GM10266 (cell line): ENCODE measurements around the gene KRT7.

ENCODE experiments used
- DNase-seq: peaks from one replicate; pipeline ENCODE4 v3.0.0; 2012; ENCODE audit errors: extremely low spot score
- CTCF ChIP-seq: IDR thresholded peaks from 2 replicates; pipeline ENCODE4 v1.5.1; 2012; ENCODE audit warnings: mild to moderate bottlenecking, low read depth; ENCODE audit not compliant: control insufficient read depth, insufficient read depth; ENCODE audit errors: missing control alignments

Gene KRT7

DNA sequence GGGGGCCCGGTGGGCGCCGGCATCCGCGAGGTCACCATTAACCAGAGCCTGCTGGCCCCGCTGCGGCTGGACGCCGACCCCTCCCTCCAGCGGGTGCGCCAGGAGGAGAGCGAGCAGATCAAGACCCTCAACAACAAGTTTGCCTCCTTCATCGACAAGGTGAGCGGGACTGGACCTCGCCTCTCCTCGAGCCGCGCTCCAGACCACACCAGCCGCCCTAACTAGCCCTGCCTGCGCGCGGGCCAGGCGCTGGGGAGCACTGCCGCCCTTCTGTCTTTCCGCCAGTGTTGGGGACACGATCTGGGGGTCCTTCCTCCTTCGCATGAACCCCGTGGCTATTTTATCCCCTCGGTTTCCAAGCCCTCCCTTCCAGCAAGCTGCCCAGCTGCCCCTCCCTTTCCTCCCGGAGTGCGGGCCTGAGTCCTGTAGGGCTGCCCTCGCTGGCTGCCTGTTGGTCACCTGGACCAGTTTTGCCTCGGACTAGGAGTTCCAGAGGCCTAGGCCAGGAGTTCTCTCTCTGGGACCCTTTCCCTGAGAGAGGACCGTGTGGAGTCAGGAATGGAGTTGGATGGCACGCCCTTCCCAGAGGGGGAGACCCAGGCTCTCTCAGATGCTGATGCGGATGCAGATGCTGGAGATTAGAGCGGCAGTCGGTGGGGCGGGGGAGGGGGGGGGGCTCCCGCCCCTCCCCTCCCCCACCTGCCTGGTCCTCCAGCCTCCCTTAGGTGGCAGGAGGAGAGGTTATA is 592 bp downstream of the KRT7 start:
- no peak for TF ChIP-seq CTCF
- DNase-seq = no peak

DNA sequence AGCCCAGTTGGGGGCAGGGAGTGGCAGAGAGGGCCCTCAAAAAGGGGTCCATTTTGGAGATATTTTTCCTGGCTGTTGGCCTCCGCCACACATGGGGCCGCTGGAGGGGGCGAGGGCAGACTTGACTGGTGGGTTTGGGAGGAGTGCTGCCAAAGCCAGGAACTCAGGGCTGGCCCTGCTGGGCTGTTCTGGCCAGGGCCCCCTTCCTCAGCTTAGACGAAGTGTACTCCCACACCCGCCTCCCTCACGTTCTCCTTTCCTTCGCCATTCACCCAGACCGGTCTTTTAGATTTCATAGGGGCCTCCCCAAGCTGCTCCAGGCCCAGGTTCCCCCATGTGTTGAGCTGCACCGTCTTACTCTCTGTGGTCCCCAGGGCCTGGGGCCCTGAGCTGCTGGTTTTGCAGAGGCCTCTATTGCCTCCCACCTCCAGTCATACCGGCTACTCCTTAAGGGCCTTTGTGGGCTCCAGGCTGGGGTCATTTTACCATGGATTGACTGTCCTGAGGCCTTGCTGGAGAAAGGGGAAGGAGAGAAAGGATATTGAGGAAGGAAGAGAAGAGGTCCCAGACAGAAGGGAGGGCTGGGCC is 1.3 kb downstream of the KRT7 start:
- no peak for TF ChIP-seq CTCF
- peak; percentile 16 for DNase-seq

GRCh38 chr12:52235001-52235764 is 2.1 kb downstream of the KRT7 start:
- TF ChIP-seq CTCF = no peak
- peak; percentile 15 for DNase-seq

DNA sequence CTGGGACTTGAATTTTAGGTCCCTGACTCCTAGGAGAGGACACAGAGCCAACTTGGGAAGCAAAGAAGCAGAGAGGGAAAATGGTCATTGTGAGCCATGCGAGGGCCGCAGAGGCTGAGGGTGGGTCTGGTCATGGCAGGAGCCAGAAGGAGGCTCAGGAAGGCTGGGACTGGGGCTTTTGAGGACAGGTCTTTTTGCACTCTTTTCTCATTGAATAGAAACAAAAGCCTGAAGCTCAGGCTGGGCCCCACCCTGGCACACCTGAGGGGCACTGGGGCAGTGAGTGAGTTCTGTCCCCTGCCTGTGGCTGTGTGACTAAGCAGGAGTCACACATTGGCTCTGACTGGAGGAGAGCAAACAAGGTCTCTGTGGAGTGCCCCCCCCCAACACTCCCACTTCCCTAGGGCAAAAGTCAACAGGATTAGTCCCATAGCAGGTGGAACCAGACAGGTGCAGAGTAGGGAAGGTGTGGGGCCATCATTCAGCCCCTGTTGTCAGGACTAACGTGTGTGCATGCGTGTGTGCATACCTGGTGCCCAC is 2.8 kb downstream of the KRT7 start:
- DNase-seq = no peak
- TF ChIP-seq CTCF = no peak

GRCh38 chr12:52236386-52237050 is 3.5 kb downstream of the KRT7 start:
- TF ChIP-seq CTCF = no peak
- DNase-seq = no peak

DNA sequence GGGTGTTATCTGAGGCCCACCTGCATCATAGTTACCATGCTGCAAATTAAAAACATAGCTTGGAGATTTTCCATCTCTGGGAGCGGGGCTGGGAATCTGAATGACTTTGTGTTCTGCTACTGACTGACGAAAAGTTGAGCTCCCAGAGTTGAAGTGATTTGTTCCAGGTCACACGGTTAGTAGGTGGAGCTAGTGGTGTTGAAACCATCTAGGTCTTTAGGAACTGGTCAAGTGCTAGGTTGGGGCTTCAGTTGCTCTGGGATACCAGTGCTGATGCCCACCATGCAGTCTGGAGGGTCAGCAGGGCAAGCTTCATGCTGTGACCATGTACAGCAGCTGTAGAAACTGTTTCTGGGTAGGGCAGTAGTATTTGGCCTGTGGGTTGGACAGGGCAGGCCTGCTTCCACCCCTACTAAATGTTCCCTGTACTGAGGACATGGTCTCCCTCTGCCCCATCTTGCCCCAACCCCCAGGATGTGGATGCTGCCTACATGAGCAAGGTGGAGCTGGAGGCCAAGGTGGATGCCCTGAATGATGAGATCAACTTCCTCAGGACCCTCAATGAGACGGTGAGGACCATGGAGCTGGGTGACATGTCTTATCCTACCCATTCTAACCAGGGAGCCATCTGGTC is 5.3 kb downstream of the KRT7 start:
- no peak for DNase-seq
- TF ChIP-seq CTCF = no peak
